Measurements from ENCODE around the gene TAS2R31.
"Not testable (repeated sequence)": the region's sequence is repeated elsewhere in the genome, so short reads cannot be mapped to it uniquely, and the experiment has no call there.

TAS2R31 gene

GRCh38 chr12:11049806-11050531 lies 18.8 kb upstream of the TAS2R31 start:
- not testable (repeated sequence) for H3K27ac ChIP-seq (ENCODE audit: low read length); H3K9me3 ChIP-seq (ENCODE audit: control insufficient read depth in 1 of 2, low read length in 2 of 2); H3K27me3 ChIP-seq (ENCODE audit: low read depth, low read length); H3K4me1 ChIP-seq (ENCODE audit: control insufficient read depth in 1 of 2, insufficient read depth in 2 of 2, low read length in 2 of 2); H3K4me3 ChIP-seq (ENCODE audit: low read depth in 1 of 2, low read length in 2 of 2)
- peaks cover 0 to 15% of the 10 kb centered on the region in 2 donors for H3K36me3 ChIP-seq (ENCODE audit: control insufficient read depth in 1 of 2, insufficient read depth in 2 of 2, low read length in 2 of 2)

- not testable (repeated sequence) for H3K4me3 ChIP-seq (ENCODE audit: low read depth in 1 of 2, low read length in 2 of 2); H3K4me1 ChIP-seq (ENCODE audit: control insufficient read depth in 1 of 2, insufficient read depth in 2 of 2, low read length in 2 of 2); H3K27me3 ChIP-seq (ENCODE audit: low read depth, low read length); H3K27ac ChIP-seq (ENCODE audit: low read length); H3K9me3 ChIP-seq (ENCODE audit: control insufficient read depth in 1 of 2, low read length in 2 of 2)
- H3K36me3 ChIP-seq (ENCODE audit: control insufficient read depth in 1 of 2, insufficient read depth in 2 of 2, low read length in 2 of 2) = peaks cover 0 to 15% of the 10 kb centered on the region in 2 donors
Observed at GRCh38 chr12:11041366-11041765, 10.2 kb upstream of the TAS2R31 start.

GRCh38 chr12:11040162-11040561 lies 9.0 kb upstream of the TAS2R31 start:
- H3K36me3 ChIP-seq (ENCODE audit: control insufficient read depth in 1 of 2, insufficient read depth in 2 of 2, low read length in 2 of 2) = peaks cover 0 to 12% of the 10 kb centered on the region in 2 donors
- no peaks in the 10 kb centered on the region for H3K4me1 ChIP-seq (ENCODE audit: control insufficient read depth in 1 of 2, insufficient read depth in 2 of 2, low read length in 2 of 2)
- no peaks in the 10 kb centered on the region for H3K9me3 ChIP-seq (ENCODE audit: control insufficient read depth in 1 of 2, low read length in 2 of 2)
- H3K27me3 ChIP-seq (ENCODE audit: low read depth, low read length) = no peaks in the 10 kb centered on the region
- H3K4me3 ChIP-seq (ENCODE audit: low read depth in 1 of 2, low read length in 2 of 2) = no peak overlapping the region
- no peak overlapping the region for H3K27ac ChIP-seq (ENCODE audit: low read length)

GRCh38 chr12:11039171-11039570 lies 8.0 kb upstream of the TAS2R31 start:
- Histone ChIP-seq H3K4me3 (ENCODE audit: low read depth in 1 of 2, low read length in 2 of 2) (no peak overlapping the region), H3K27ac (ENCODE audit: low read length) (no peak overlapping the region), H3K4me1 (ENCODE audit: control insufficient read depth in 1 of 2, insufficient read depth in 2 of 2, low read length in 2 of 2) (no peaks in the 10 kb centered on the region), H3K36me3 (ENCODE audit: control insufficient read depth in 1 of 2, insufficient read depth in 2 of 2, low read length in 2 of 2) (peaks cover 0 to 2% of the 10 kb centered on the region in 2 donors), H3K9me3 (ENCODE audit: control insufficient read depth in 1 of 2, low read length in 2 of 2) (no peaks in the 10 kb centered on the region), H3K27me3 (ENCODE audit: low read depth, low read length) (no peaks in the 10 kb centered on the region)

GRCh38 chr12:11033959-11034358 lies 2.8 kb upstream of the TAS2R31 start:
- H3K4me3 ChIP-seq (ENCODE audit: low read depth in 1 of 2, low read length in 2 of 2); H3K9me3 ChIP-seq (ENCODE audit: control insufficient read depth in 1 of 2, low read length in 2 of 2); H3K27me3 ChIP-seq (ENCODE audit: low read depth, low read length); H3K4me1 ChIP-seq (ENCODE audit: control insufficient read depth in 1 of 2, insufficient read depth in 2 of 2, low read length in 2 of 2); H3K27ac ChIP-seq (ENCODE audit: low read length); H3K36me3 ChIP-seq (ENCODE audit: control insufficient read depth in 1 of 2, insufficient read depth in 2 of 2, low read length in 2 of 2): not testable (repeated sequence)

- no peaks in the 10 kb centered on the region for H3K4me1 ChIP-seq (ENCODE audit: control insufficient read depth in 1 of 2, insufficient read depth in 2 of 2, low read length in 2 of 2)
- H3K27ac ChIP-seq (ENCODE audit: low read length) = no peak overlapping the region
- H3K4me3 ChIP-seq (ENCODE audit: low read depth in 1 of 2, low read length in 2 of 2) = no peak overlapping the region
- H3K36me3 ChIP-seq (ENCODE audit: control insufficient read depth in 1 of 2, insufficient read depth in 2 of 2, low read length in 2 of 2) = peaks cover 4 to 7% of the 10 kb centered on the region in 2 donors
- no peaks in the 10 kb centered on the region for H3K27me3 ChIP-seq (ENCODE audit: low read depth, low read length)
- H3K9me3 ChIP-seq (ENCODE audit: control insufficient read depth in 1 of 2, low read length in 2 of 2) = no peaks in the 10 kb centered on the region
Observed at GRCh38 chr12:11026118-11026517, 5.1 kb downstream of the TAS2R31 start.

GRCh38 chr12:11023387-11023786 lies 7.8 kb downstream of the TAS2R31 start:
- Histone ChIP-seq H3K27me3 (ENCODE audit: low read depth, low read length) (no peaks in the 10 kb centered on the region), H3K27ac (ENCODE audit: low read length) (no peak overlapping the region), H3K36me3 (ENCODE audit: control insufficient read depth in 1 of 2, insufficient read depth in 2 of 2, low read length in 2 of 2) (peaks cover 4 to 7% of the 10 kb centered on the region in 2 donors), H3K4me1 (ENCODE audit: control insufficient read depth in 1 of 2, insufficient read depth in 2 of 2, low read length in 2 of 2) (no peaks in the 10 kb centered on the region), H3K9me3 (ENCODE audit: control insufficient read depth in 1 of 2, low read length in 2 of 2) (no peaks in the 10 kb centered on the region), H3K4me3 (ENCODE audit: low read depth in 1 of 2, low read length in 2 of 2) (no peak overlapping the region)

GRCh38 chr12:11022520-11022919 lies 8.7 kb downstream of the TAS2R31 start, which contains the start of gene TAS2R19:
Gene TAS2R19 (minus strand): TSS chr12:11022620. CDS start chr12:11022571, 49 bp downstream.
- no peak within 1 kb of the TSS for H3K27ac ChIP-seq (ENCODE audit: low read length)
- H3K27me3 ChIP-seq (ENCODE audit: low read depth, low read length) = no peaks in the 10 kb centered on the region
- no peak within 1 kb of the TSS for H3K4me3 ChIP-seq (ENCODE audit: low read depth in 1 of 2, low read length in 2 of 2)
- peaks cover 4 to 7% of the 10 kb centered on the region in 2 donors for H3K36me3 ChIP-seq (ENCODE audit: control insufficient read depth in 1 of 2, insufficient read depth in 2 of 2, low read length in 2 of 2)
- no peaks in the 10 kb centered on the region for H3K9me3 ChIP-seq (ENCODE audit: control insufficient read depth in 1 of 2, low read length in 2 of 2)
- no peaks in the 10 kb centered on the region for H3K4me1 ChIP-seq (ENCODE audit: control insufficient read depth in 1 of 2, insufficient read depth in 2 of 2, low read length in 2 of 2)

GRCh38 chr12:11016937-11017336 lies 14.3 kb downstream of the TAS2R31 start:
- Histone ChIP-seq H3K9me3 (ENCODE audit: control insufficient read depth in 1 of 2, low read length in 2 of 2) (no peaks in the 10 kb centered on the region), H3K4me1 (ENCODE audit: control insufficient read depth in 1 of 2, insufficient read depth in 2 of 2, low read length in 2 of 2) (no peaks in the 10 kb centered on the region), H3K27me3 (ENCODE audit: low read depth, low read length) (no peaks in the 10 kb centered on the region), H3K36me3 (ENCODE audit: control insufficient read depth in 1 of 2, insufficient read depth in 2 of 2, low read length in 2 of 2) (no peaks in the 10 kb centered on the region), H3K4me3 (ENCODE audit: low read depth in 1 of 2, low read length in 2 of 2) (no peak overlapping the region), H3K27ac (ENCODE audit: low read length) (no peak overlapping the region)

GRCh38 chr12:11015775-11016430 lies 15.3 kb downstream of the TAS2R31 start:
- no peak overlapping the region for H3K27ac ChIP-seq (ENCODE audit: low read length)
- H3K36me3 ChIP-seq (ENCODE audit: control insufficient read depth in 1 of 2, insufficient read depth in 2 of 2, low read length in 2 of 2) = no peaks in the 10 kb centered on the region
- H3K9me3 ChIP-seq (ENCODE audit: control insufficient read depth in 1 of 2, low read length in 2 of 2) = no peaks in the 10 kb centered on the region
- no peaks in the 10 kb centered on the region for H3K4me1 ChIP-seq (ENCODE audit: control insufficient read depth in 1 of 2, insufficient read depth in 2 of 2, low read length in 2 of 2)
- H3K4me3 ChIP-seq (ENCODE audit: low read depth in 1 of 2, low read length in 2 of 2) = no peak overlapping the region
- no peaks in the 10 kb centered on the region for H3K27me3 ChIP-seq (ENCODE audit: low read depth, low read length)

- no peak overlapping the region for H3K27ac ChIP-seq (ENCODE audit: low read length)
- H3K4me1 ChIP-seq (ENCODE audit: control insufficient read depth in 1 of 2, insufficient read depth in 2 of 2, low read length in 2 of 2) = no peaks in the 10 kb centered on the region
- H3K9me3 ChIP-seq (ENCODE audit: control insufficient read depth in 1 of 2, low read length in 2 of 2) = no peaks in the 10 kb centered on the region
- no peak overlapping the region for H3K4me3 ChIP-seq (ENCODE audit: low read depth in 1 of 2, low read length in 2 of 2)
- H3K27me3 ChIP-seq (ENCODE audit: low read depth, low read length) = no peaks in the 10 kb centered on the region
- no peaks in the 10 kb centered on the region for H3K36me3 ChIP-seq (ENCODE audit: control insufficient read depth in 1 of 2, insufficient read depth in 2 of 2, low read length in 2 of 2)
Observed at GRCh38 chr12:11014234-11014633, 17.0 kb downstream of the TAS2R31 start.
